T-helper 17 cell (primary cell): Measurements from ENCODE around the gene LGR4. TPM values are rescaled to one million over a fixed set of nuclear protein-coding genes. Genes with fewer than 3 reads are reported as not detected.
"Not testable (repeated sequence)": the region's sequence is repeated elsewhere in the genome, so short reads cannot be mapped to it uniquely, and the experiment has no call there.

Source experiments
- ATAC-seq: fragments of 150-1000 bp; cut with Tn5 transposase; 2 replicates; pipeline ENCODE4 v1.10.0; 2021; ENCODE audit warnings: mild to moderate bottlenecking, moderate library complexity
- DNase-seq, 3 donors: peaks; one replicate each; pipeline versions ENCODE4 v3.0.0 to v3.0.0-alpha.2; 2020 to 2021
- H3K9me3 ChIP-seq: one replicate; pipeline ENCODE4 v1.7.0; 2013; ENCODE audit warnings: low read length, mild to moderate bottlenecking; ENCODE audit not compliant: control insufficient read depth, poor library complexity, severe bottlenecking
- H3K27ac Mint-ChIP-seq: one replicate; pipeline ENCODE4 v1.8.0; 2022; ENCODE audit warnings: mild to moderate bottlenecking, moderate library complexity, mixed read lengths
- H3K27me3 Mint-ChIP-seq: one replicate; pipeline ENCODE4 v1.8.0; 2022; ENCODE audit warnings: mixed read lengths
- H3K36me3 Mint-ChIP-seq: one replicate; pipeline ENCODE4 v1.8.0; 2022; ENCODE audit warnings: low read depth, mixed read lengths
- H3K4me1 Mint-ChIP-seq: one replicate; pipeline ENCODE4 v1.8.0; 2022; ENCODE audit warnings: mild to moderate bottlenecking, mixed read lengths
- H3K4me3 Mint-ChIP-seq: one replicate; pipeline ENCODE4 v1.8.0; 2022; ENCODE audit warnings: mild to moderate bottlenecking, moderate library complexity, mixed read lengths
- total RNA-seq, 4 donors: library from RNA in 2 of 4; stranded (reverse) in 2 of 4; gene quantifications; one replicate each; pipeline ENCODE4 v1.2.3 and lab custom pipeline; 2022 to 2026

Gene LGR4
- total RNA-seq, 2 donors from 2014 or later = 0.39 to 0.94 TPM

DNA sequence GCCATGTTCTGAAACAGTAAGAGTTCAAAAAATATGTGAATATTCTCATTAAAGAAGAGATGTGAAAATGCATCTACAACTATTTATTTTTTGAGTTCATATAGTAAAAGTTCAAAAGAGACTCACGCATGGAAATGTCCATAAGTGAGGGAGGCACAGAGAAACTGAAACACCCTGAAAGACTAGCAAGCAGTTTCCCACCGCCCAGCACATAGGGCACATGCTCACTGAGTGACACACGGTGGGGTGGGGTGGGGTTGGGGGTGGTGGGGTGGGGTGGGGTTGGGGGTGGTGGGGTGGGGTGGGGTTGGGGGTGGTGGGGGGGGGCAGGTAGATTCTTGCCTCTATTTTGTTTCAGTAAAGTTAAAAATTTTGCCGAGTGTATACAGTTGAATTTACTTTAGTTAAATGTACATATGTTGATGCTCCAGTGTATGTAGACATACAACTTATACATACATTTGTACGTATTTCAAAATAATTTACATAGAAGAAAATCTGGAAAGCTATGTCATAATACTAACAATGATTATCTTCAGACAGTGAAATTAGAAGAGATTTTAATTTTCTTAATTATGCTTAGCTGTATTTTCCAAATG, 115.9 kb downstream of the LGR4 start:
- no peak overlapping the region for H3K27ac Mint-ChIP-seq
- peaks cover 21% of the 10 kb centered on the region for H3K4me1 Mint-ChIP-seq
- H3K36me3 Mint-ChIP-seq = peaks cover 5% of the 10 kb centered on the region
- H3K9me3 ChIP-seq = no peaks in the 10 kb centered on the region
- ATAC-seq (no peak), DNase-seq (no peak)
- no peaks in the 10 kb centered on the region for H3K27me3 Mint-ChIP-seq
- H3K4me3 Mint-ChIP-seq = no peak overlapping the region

DNA sequence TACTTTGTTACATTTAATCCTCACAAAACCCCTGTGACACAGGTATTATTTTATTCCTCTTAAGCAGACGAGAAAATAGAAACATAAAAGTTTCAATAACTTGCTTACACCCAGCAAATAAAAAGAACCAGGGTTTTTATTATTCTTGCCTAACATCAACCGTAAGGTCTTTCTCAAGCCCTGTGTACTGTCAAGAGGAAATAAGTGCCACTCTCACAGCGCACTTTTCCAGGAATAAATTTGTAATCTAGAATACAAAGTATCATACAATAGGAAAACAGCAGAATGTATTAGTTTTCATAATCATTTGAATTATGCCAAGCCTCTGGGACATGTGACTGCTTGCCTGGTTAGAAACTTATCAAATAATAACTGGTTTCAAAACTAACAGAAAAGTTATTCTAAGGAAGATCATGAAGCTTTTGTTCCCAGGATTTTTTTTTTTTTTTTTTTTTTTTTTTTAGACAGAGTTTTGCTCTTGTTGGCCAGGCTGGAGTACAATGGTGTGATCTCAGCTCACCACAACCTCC, 117.0 kb downstream of the LGR4 start:
- ATAC-seq = no peak
- H3K9me3 ChIP-seq = no peaks in the 10 kb centered on the region
- DNase-seq = no peak
- H3K4me3 Mint-ChIP-seq = no peak overlapping the region
- H3K36me3 Mint-ChIP-seq = peaks cover 5% of the 10 kb centered on the region
- no peaks in the 10 kb centered on the region for H3K27me3 Mint-ChIP-seq
- no peak overlapping the region for H3K27ac Mint-ChIP-seq
- peaks cover 19% of the 10 kb centered on the region for H3K4me1 Mint-ChIP-seq

DNA sequence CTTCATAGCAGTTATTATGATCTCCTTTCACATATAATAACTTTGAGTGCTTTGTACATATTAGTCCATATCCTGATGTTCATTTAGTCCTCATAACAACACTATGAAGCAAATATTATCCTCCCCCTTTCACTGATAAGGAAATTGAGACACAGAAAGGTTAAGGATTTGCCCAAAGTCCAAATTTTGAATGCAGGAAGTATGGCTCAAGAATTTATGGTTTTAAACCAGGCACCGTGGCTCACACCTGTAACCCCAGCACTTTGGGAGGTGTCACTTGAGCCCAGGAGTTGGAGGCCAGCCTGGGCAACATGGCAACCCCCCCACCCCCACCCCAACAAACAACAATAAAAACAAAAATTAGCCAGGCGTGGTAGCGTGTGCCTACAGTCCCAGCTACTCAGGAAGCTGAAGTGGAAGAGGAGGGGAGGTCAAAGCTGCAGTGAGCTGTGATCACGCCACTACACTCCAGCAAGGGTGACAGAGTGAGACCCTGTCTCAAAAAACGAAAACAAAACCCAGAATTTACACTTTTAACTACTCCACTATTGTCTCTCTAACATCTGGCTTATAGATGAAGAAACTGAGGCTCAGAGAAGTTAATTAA, 118.1 kb downstream of the LGR4 start:
- H3K36me3 Mint-ChIP-seq = peaks cover 10% of the 10 kb centered on the region
- DNase-seq = no peak
- no peak for ATAC-seq
- peaks cover 19% of the 10 kb centered on the region for H3K4me1 Mint-ChIP-seq
- no peaks in the 10 kb centered on the region for H3K27me3 Mint-ChIP-seq
- no peak overlapping the region for H3K4me3 Mint-ChIP-seq
- H3K9me3 ChIP-seq = no peaks in the 10 kb centered on the region
- H3K27ac Mint-ChIP-seq = no peak overlapping the region

DNA sequence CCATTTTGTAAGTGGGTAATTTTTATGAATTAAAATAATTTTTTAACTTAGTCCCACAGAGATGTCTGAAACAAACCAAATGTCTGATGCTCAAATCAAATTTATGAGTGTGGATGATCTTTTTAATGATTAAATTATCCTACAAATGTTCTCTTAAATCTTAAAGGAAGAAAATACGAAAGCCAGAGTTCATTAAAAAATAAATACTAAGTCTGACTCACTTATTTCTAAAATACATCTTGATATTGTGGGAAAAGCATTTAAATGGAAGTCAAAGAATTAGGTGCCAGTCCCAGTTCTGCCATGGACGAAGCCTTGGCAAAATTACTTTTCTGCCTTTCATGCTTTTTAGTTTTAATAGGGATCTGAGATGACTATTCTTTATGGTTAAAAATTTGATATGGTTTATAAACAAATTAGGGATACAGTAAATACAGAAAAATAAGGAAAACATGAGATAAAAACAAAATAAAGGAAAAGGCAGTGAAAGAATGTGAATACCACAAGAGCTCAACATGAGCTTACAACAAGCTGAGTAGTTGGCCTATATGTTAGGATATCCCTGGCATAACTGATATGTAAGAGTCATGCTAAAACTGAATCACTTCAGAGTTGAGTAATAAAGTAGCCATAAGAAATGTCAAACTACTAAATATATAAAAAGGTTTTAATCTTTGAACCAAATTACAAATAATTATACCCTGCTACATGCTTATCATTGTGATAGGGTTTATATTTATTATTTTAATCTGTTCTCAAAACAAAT, 118.8 kb downstream of the LGR4 start:
- peaks cover 15% of the 10 kb centered on the region for H3K4me1 Mint-ChIP-seq
- H3K9me3 ChIP-seq = no peaks in the 10 kb centered on the region
- ATAC-seq (no peak), DNase-seq (no peak)
- H3K27me3 Mint-ChIP-seq = no peaks in the 10 kb centered on the region
- H3K36me3 Mint-ChIP-seq = peaks cover 7% of the 10 kb centered on the region
- no peak overlapping the region for H3K27ac Mint-ChIP-seq
- no peak overlapping the region for H3K4me3 Mint-ChIP-seq

DNA sequence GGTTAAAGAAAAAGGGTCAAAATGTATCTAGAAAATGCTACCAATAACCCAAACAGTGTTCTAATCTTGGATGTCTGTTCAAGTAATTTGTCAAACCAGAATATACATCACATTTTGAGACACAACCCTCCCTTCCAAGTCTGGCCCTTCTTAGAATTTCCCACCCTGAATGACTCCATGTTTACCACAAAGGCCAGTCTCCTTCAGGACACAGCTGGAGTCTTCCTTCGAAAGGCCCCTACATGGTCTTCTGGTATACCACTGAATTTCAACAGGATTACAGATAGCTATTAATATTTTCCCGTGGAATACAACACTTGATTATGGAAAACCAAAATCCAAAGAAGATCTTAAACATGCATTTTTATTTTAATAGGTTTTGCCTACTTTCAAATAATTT, 119.8 kb downstream of the LGR4 start:
- ATAC-seq = no peak
- no peaks in the 10 kb centered on the region for H3K9me3 ChIP-seq

DNA sequence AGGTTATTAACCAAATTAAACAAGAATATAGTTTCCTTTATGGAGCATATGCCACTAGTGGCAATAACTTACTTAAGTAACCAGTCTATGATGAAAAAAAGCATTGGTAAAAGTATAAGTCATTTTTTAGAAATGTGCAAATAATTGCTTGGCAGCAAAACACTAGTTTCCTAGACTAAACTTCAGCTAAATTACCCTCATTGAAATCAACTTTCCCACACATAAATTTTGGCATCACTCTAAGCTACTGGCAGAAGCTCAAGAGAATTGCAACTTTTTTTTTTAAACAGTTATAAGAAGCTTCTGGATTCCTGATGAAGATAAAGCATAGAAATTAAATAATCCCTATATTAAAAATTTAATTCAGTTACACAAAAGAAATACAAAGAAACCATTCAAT, 122.1 kb downstream of the LGR4 start:
- Mint-ChIP-seq H3K27ac (no peak overlapping the region), H3K36me3 (peaks cover 11% of the 10 kb centered on the region), H3K4me1 (peaks cover 2% of the 10 kb centered on the region), H3K27me3 (no peaks in the 10 kb centered on the region), H3K4me3 (no peak overlapping the region)
- no peaks in the 10 kb centered on the region for H3K9me3 ChIP-seq
- no peak for DNase-seq
- ATAC-seq = no peak

More for the DNA sequence above, 119.8 kb downstream of the LGR4 start:
- H3K4me3 Mint-ChIP-seq = no peak overlapping the region
- no peak overlapping the region for H3K27ac Mint-ChIP-seq
- H3K36me3 Mint-ChIP-seq = peaks cover 9% of the 10 kb centered on the region
- no peaks in the 10 kb centered on the region for H3K27me3 Mint-ChIP-seq
- no peak for DNase-seq
- H3K4me1 Mint-ChIP-seq = peaks cover 6% of the 10 kb centered on the region

DNA sequence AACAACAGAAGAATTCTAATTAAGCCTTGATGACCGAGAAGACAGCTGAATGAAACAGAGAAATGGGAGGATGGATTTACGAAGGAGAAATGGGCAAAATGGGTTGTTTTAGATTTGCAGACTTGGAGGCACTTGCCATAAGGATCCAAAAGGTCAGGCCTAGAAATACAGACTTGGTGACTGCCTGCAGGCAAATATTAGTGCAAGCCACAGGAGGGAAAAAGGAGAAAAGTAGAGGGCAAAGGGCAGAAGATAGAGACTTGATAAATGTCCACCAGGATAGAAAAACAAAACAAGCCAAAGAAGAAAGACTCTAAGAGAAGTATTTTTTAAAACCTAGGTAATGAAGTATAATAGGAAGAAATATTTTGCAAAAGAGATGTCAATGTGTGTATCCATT, 122.7 kb downstream of the LGR4 start:
- peaks cover 2% of the 10 kb centered on the region for H3K4me1 Mint-ChIP-seq
- DNase-seq (no peak), ATAC-seq (no peak)
- H3K4me3 Mint-ChIP-seq = no peak overlapping the region
- H3K36me3 Mint-ChIP-seq = peaks cover 11% of the 10 kb centered on the region
- H3K27ac Mint-ChIP-seq = no peak overlapping the region
- H3K27me3 Mint-ChIP-seq = no peaks in the 10 kb centered on the region
- no peaks in the 10 kb centered on the region for H3K9me3 ChIP-seq

DNA sequence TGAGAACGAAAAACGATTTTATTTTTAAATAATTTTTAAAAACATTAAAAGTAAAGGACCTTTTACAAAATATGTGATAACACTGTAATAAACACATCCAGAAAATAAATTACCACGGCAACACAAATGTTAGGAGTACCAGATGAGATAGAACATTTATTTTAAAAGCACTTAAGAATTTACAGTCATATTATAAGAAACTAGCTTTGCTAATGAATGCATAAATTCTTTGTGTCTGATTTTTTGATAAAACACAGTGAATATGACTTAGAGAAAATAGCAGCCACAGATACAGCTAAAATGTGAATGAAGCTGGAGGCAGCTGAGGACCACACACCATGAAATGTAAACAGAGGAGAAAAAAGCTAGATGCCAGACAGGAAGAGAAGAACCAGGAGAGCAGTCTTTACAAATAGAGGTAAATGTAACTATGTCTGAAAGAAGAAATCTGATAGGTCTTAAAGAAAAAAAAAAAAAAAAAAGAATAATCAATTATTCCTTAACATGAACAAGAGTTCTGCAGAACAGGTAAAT, 124.2 kb downstream of the LGR4 start:
- H3K4me3 Mint-ChIP-seq = no peak overlapping the region
- no peaks in the 10 kb centered on the region for H3K9me3 ChIP-seq
- H3K27ac Mint-ChIP-seq = no peak overlapping the region
- peaks cover 2% of the 10 kb centered on the region for H3K4me1 Mint-ChIP-seq
- H3K36me3 Mint-ChIP-seq = peaks cover 11% of the 10 kb centered on the region
- DNase-seq = no peak
- ATAC-seq = no peak
- H3K27me3 Mint-ChIP-seq = no peaks in the 10 kb centered on the region

DNA sequence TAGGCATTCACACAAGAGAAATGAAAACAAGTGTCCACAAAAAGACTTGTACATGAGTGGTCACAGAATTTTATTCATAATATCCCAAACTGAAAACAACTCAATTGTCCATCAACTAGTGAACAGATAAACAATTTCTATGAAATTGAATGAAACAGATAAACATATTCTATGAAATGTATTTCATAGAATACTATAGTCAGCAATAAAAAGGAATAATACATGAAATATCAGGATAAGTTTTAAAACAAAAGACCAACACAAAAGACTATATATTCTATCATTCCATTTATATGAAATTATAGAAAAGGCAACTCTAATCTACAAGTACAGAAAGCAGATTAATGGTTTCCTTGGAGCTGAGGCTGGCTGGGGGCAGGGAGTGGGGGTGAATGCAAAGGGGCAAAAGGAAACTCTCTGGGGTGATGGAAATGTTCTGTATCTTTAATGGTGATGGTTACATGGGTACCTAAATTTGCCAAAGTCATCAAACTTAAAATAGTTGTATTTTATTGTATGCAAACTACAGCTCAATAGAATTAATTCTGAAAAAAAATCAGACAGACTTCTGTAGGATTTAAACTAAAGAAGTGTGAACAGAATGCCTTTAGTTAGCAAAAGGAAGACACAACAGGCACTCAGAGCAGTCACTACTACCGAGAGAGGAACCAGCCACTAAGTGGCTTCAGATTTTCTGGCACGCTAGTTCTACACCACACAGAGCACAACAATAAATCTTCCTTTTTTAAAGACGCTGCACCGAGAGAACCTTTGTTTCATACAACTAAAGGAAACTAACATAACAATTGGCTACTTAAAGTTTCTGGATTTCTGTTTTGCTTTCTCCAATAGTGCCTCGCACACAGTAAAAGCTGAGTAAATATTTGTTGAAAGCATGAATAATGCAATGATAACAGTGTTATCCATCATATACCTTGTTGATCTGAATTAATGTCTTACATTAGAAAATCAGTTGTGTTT, 124.9 kb downstream of the LGR4 start:
- H3K4me1 Mint-ChIP-seq = peaks cover 2% of the 10 kb centered on the region
- no peak for ATAC-seq

DNA sequence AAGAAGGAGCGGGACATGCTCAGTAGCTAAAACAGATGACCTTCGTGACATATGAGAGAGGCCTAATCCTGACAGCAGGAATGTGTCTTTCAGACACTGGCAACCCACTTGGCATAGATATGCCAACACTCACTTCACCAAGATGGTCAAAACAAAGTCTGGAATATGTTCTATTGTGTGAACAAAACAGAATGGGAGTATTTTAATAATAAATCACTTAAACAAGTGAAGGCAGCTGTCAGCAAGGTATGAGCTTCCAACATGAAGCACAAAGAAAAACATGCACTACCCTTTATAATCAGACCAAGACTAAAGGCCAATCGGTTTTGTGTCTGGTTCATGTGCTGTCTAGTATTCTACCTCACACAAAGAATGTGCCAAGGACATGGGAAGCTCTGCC, 132.6 kb downstream of the LGR4 start:
- no peak for DNase-seq
- ATAC-seq = no peak
- H3K27ac Mint-ChIP-seq = no peak overlapping the region

More for the DNA sequence above, 124.9 kb downstream of the LGR4 start:
- Mint-ChIP-seq H3K4me3 (no peak overlapping the region), H3K36me3 (peaks cover 11% of the 10 kb centered on the region), H3K27ac (no peak overlapping the region), H3K27me3 (no peaks in the 10 kb centered on the region)
- DNase-seq = no peak
- H3K9me3 ChIP-seq = no peaks in the 10 kb centered on the region

DNA sequence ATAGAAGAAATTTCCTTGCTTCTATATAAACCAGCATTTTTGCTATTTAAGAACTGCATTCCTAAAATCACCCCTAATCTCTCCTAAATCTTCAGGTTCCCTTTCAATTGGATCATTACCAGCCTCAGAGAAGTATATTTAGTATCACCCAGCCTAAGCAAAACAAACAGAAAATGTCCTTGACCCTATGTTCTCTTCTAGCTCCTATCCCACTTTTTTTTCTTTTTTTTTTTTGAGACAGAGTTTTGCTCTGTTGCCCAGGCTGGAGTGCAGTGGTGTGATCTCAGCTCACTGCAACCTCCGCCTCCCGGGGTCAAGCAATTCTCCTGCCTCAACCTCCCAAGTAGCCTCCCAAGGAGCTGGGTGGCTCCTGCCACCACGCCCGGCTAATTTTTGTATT, 137.8 kb downstream of the LGR4 start:
- not testable (repeated sequence) for H3K9me3 ChIP-seq, H3K4me1 Mint-ChIP-seq, ATAC-seq, DNase-seq, H3K4me3 Mint-ChIP-seq, H3K27ac Mint-ChIP-seq, H3K36me3 Mint-ChIP-seq, H3K27me3 Mint-ChIP-seq

More for the DNA sequence above, 132.6 kb downstream of the LGR4 start:
- H3K27me3 Mint-ChIP-seq = no peaks in the 10 kb centered on the region
- no peaks in the 10 kb centered on the region for H3K9me3 ChIP-seq
- no peak overlapping the region for H3K4me3 Mint-ChIP-seq
- H3K36me3 Mint-ChIP-seq = no peaks in the 10 kb centered on the region
- no peaks in the 10 kb centered on the region for H3K4me1 Mint-ChIP-seq

DNA sequence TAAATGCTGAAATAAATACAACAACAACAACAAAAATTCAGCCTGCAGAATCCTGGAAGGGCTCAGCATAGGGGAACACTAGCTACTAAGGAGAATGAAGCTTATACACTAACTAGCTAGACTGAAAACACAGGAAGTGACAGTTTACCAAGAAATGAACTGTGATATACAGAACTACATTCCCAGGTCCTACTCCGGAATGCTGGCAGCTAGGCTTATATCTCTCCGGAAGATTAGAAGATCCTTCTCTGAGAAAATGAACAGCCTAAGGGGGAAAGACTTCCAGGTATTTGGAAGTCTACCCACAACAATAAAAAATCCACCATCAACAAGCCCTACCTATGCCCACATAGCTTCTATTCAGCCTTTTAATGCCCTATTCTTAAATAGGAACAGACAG, 140.6 kb downstream of the LGR4 start:
- no peaks in the 10 kb centered on the region for H3K36me3 Mint-ChIP-seq
- no peak overlapping the region for H3K4me3 Mint-ChIP-seq
- H3K27ac Mint-ChIP-seq = no peak overlapping the region
- DNase-seq = no peak
- no peaks in the 10 kb centered on the region for H3K9me3 ChIP-seq
- no peaks in the 10 kb centered on the region for H3K27me3 Mint-ChIP-seq
- no peaks in the 10 kb centered on the region for H3K4me1 Mint-ChIP-seq
- ATAC-seq = no peak
